Vagina (tissue), 2 donors: Measurements from ENCODE around the gene CAMKMT.

Source experiments
- CTCF ChIP-seq, 3 experiments: fragments of 450-650 bp in 2 of 3; fragments of 200-600 bp in 1 of 3; sonication (generic) in 1 of 3; IDR thresholded peaks; one replicate each; pipeline ENCODE4 v1.5.1; 2017 to 2019; ENCODE audit warnings: antibody characterized with exemption in 3 of 3, mild to moderate bottlenecking in 2 of 3, moderate library complexity in 2 of 3
- POLR2A ChIP-seq, 2 donors: fragments of 450-650 bp; IDR thresholded peaks; one replicate each; pipeline ENCODE4 v1.6.1; 2017; ENCODE audit warnings: antibody characterized with exemption in 2 of 2, mild to moderate bottlenecking in 2 of 2, moderate library complexity in 2 of 2
- POLR2AphosphoS5 ChIP-seq, 2 donors: sonication (generic); formaldehyde crosslinking; IDR thresholded peaks; one replicate each; pipeline ENCODE4 v1.9.0; 2017; ENCODE audit warnings: antibody characterized with exemption in 2 of 2, mild to moderate bottlenecking in 2 of 2, low read depth in 1 of 2; ENCODE audit not compliant: insufficient read depth in 1 of 2

DNA sequence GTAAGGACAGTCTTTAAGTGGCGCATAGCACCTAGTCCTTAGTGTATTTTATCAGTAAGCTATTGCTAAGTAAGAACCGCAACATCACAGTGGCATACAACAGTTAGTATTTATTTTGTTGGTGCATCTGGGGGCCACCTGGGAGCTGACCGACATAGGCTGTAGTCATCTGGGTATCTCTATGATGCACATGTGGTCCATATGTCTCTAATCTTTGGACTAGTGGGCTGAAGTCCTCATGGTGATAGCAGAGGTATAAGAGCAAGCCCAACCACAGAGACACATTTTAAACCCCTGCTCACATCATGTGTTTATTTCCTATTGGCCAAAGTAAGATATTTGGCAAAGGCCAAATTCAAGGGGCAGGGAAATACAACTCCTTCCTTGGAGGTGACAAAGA, 2.9 kb downstream of the CAMKMT start:
- no peak for TF ChIP-seq CTCF (IDR thresholded peaks at IDR 0.05)
- TF ChIP-seq POLR2AphosphoS5 (IDR thresholded peaks at IDR 0.05; ENCODE audit: insufficient read depth in 1 of 2, low read depth in 1 of 2): no peak
- TF ChIP-seq POLR2A (IDR thresholded peaks at IDR 0.05): no peak
